ENCODE results near the gene ALX4.

- TF ChIP-seq POLR2A (IDR thresholded peaks at IDR 0.05), result no peak
- TF ChIP-seq, protein P1, sequence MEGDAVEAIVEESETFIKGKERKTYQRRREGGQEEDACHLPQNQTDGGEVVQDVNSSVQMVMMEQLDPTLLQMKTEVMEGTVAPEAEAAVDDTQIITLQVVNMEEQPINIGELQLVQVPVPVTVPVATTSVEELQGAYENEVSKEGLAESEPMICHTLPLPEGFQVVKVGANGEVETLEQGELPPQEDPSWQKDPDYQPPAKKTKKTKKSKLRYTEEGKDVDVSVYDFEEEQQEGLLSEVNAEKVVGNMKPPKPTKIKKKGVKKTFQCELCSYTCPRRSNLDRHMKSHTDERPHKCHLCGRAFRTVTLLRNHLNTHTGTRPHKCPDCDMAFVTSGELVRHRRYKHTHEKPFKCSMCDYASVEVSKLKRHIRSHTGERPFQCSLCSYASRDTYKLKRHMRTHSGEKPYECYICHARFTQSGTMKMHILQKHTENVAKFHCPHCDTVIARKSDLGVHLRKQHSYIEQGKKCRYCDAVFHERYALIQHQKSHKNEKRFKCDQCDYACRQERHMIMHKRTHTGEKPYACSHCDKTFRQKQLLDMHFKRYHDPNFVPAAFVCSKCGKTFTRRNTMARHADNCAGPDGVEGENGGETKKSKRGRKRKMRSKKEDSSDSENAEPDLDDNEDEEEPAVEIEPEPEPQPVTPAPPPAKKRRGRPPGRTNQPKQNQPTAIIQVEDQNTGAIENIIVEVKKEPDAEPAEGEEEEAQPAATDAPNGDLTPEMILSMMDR (IDR thresholded peaks at IDR 0.05), result no peak
Measured at GRCh38 chr11:44348721-44349120, 38.8 kb upstream of the ALX4 start.

Measured in uterus (tissue), 2 donors.